BJ (cell line): ENCODE results near the gene CDH23. TPM values are rescaled to one million over a fixed set of nuclear protein-coding genes. Genes with fewer than 3 reads are reported as not detected.

Experiments used
- CTCF ChIA-PET: fragments of 350-600 bp; formaldehyde crosslinking; extraction: SDS; loops from one replicate; lab custom pipeline; 2021; ENCODE audit warnings: antibody characterized with exemption, inconsistent platforms; lab: Yijun Ruan, JAX
- POLR2A ChIA-PET: fragments of 300-600 bp; sonication (Branson Sonifier 250); formaldehyde crosslinking; extraction: SDS; loops from one replicate; lab custom pipeline; 2021; ENCODE audit warnings: antibody characterized with exemption; lab: Charles Lee
- DNase-seq: peaks from one replicate; pipeline ENCODE4 v3.0.0-alpha.2; 2011; ENCODE audit warnings: low read depth
- H3K27me3 ChIP-seq: 2 replicates; pipeline ENCODE4 v1.6.0; 2011; ENCODE audit warnings: low read length; ENCODE audit not compliant: control insufficient read depth, insufficient read depth
- H3K36me3 ChIP-seq: 2 replicates; pipeline ENCODE4 v1.5.1; 2011; ENCODE audit warnings: low read length; ENCODE audit not compliant: control insufficient read depth, insufficient read depth
- H3K4me3 ChIP-seq: 2 replicates; pipeline ENCODE4 v1.5.1; 2011; ENCODE audit warnings: low read depth, mild to moderate bottlenecking, control low read depth, low read length
- polyA plus RNA-seq: library from polyadenylated mRNA; depleted of rRNA; stranded (reverse); fragments of >200 nt; gene quantifications from 2 replicates; pipeline ENCODE4 v1.2.3, GENCODE V29; 2011
- TF ChIP-seq, protein P1 (sequence below): IDR thresholded peaks from 2 replicates; pipeline ENCODE4 v1.5.1; 2011; ENCODE audit warnings: low read depth, mild to moderate bottlenecking, control low read depth, inconsistent platforms, low read length, moderate library complexity; ENCODE audit not compliant: insufficient read depth

CDH23 gene
- polyA plus RNA-seq, 1 experiment: 0.05 TPM

DNA sequence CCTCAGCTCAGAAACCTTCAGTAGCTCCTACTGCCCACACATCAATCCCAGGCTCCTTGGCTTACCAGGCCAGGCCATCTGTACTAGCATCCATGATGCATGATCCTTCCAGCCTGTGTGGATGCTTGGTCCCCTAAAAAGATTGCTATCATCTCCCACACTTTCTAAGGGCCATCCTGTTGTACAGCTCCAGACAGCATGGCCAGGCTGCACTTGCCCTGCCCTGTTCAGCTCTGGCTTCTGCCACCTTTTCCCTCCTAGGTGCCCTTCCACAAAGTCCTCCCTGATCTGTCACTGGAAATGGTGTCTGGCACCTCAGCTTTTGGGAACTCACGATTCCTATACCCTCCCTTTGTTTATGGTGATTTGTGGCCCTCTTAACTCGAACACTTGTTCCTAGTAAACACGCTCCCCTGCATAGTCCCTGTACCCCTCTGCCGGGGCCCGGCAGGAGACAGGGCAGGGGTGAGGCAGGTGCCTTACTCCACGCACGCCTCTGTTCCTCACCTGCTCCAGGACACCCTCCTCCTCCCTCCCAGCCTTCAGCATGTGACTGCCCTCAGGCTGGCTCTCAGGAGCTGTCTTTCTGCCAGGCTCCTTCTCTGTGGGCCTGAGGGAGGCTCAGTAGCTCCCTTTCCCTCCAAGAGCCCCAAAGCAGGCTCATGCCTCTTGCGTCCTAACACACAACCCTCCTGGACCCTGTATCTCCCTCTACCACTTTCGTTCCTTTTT is 71.8 kb downstream of the CDH23 start:
- POLR2A ChIA-PET: no interaction called here
- no peak for DNase-seq
- CTCF ChIA-PET: interaction anchor here (1.0 to 1.4 kb wide), 4 partner anchors 10 to 344 kb away, joined by 3 to 4 read pairs (median 4); no protein-coding TSS in a partner anchor
- H3K27me3 ChIP-seq: peaks cover 9% of the 10 kb centered on the region
- no peak overlapping the region for H3K4me3 ChIP-seq
- H3K36me3 ChIP-seq: no peaks in the 10 kb centered on the region
- TF ChIP-seq, protein P1, sequence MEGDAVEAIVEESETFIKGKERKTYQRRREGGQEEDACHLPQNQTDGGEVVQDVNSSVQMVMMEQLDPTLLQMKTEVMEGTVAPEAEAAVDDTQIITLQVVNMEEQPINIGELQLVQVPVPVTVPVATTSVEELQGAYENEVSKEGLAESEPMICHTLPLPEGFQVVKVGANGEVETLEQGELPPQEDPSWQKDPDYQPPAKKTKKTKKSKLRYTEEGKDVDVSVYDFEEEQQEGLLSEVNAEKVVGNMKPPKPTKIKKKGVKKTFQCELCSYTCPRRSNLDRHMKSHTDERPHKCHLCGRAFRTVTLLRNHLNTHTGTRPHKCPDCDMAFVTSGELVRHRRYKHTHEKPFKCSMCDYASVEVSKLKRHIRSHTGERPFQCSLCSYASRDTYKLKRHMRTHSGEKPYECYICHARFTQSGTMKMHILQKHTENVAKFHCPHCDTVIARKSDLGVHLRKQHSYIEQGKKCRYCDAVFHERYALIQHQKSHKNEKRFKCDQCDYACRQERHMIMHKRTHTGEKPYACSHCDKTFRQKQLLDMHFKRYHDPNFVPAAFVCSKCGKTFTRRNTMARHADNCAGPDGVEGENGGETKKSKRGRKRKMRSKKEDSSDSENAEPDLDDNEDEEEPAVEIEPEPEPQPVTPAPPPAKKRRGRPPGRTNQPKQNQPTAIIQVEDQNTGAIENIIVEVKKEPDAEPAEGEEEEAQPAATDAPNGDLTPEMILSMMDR: no peak

GRCh38 chr10:71471006-71471405 is 74.3 kb downstream of the CDH23 start:
- TF ChIP-seq, protein P1: no peak
- ChIA-PET CTCF (interaction anchor here (1.5 kb wide), 1 partner anchor 15 kb away, joined by 7 read pairs; no protein-coding TSS in a partner anchor), POLR2A (no interaction called here)
- H3K36me3 ChIP-seq: no peaks in the 10 kb centered on the region
- H3K4me3 ChIP-seq: no peak overlapping the region
- no peak for DNase-seq
- H3K27me3 ChIP-seq: peaks cover 7% of the 10 kb centered on the region

DNA sequence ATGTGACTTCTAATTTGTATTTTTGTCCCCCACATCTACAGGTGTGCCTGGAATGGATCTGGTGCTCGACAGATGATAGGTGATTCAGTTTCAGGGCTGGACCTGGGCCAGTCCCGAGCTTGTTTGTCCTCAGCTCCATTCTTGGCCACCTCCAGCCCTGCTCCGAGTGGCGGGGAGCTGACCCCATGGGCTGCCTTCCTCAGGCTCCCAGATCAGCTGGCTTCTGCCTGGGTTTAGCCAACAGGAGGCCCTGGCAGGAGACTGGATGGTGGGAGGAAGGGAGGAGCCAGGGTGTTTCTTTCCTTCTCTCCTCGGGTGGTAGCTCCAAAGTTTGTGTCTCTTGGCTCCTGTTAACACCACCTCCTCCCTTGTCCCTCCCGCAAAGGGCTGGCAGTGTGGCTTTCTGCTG is 75.2 kb downstream of the CDH23 start:
- POLR2A ChIA-PET: no interaction called here
- Histone ChIP-seq H3K36me3 (no peaks in the 10 kb centered on the region), H3K4me3 (no peak overlapping the region), H3K27me3 (peaks cover 9% of the 10 kb centered on the region)
- CTCF ChIA-PET: interaction anchor here (1.5 kb wide), 1 partner anchor 14 kb away, joined by 7 read pairs; no protein-coding TSS in a partner anchor
- TF ChIP-seq, protein P1: no peak
- no peak for DNase-seq

GRCh38 chr10:71472466-71472865 is 75.7 kb downstream of the CDH23 start:
- no peaks in the 10 kb centered on the region for H3K36me3 ChIP-seq
- ChIA-PET CTCF (interaction anchor here (1.5 kb wide), 1 partner anchor 13 kb away, joined by 7 read pairs; no protein-coding TSS in a partner anchor), POLR2A (no interaction called here)
- DNase-seq: no peak
- peaks cover 8% of the 10 kb centered on the region for H3K27me3 ChIP-seq
- H3K4me3 ChIP-seq: no peak overlapping the region
- TF ChIP-seq, protein P1: no peak

DNA sequence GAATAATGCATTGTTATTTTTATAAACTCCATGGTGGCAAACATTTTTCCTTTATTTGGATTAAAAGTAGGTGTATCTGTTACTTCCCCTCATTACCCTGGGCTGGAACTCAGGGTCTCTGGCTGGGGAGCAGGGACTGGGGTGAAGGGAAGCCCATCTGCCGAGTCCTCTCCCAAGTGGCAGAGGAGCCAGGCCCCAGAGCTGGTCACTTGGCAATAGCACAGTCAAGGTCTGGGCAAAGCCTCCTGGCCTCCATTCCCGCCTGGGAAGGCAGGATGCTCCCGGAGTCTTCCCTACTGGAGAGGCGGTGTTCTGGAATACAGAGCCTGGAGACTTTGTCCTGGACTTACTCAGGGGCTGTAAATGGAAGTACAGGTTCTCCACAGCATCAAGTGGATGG is 76.2 kb downstream of the CDH23 start:
- no peak overlapping the region for H3K4me3 ChIP-seq
- peaks cover 7% of the 10 kb centered on the region for H3K27me3 ChIP-seq
- DNase-seq: no peak
- H3K36me3 ChIP-seq: no peaks in the 10 kb centered on the region
- CTCF ChIA-PET: no interaction called here
- POLR2A ChIA-PET: no interaction called here
- TF ChIP-seq, protein P1: no peak
